Vagina (tissue), 2 donors: ENCODE data around the gene MLNR.

Experiments
- CTCF ChIP-seq, 3 experiments: fragments of 450-650 bp in 2 of 3; fragments of 200-600 bp in 1 of 3; sonication (generic) in 1 of 3; IDR thresholded peaks; one replicate each; pipeline ENCODE4 v1.5.1; 2017 to 2019; ENCODE audit warnings: antibody characterized with exemption in 3 of 3, mild to moderate bottlenecking in 2 of 3, moderate library complexity in 2 of 3
- POLR2A ChIP-seq, 2 donors: fragments of 450-650 bp; IDR thresholded peaks; one replicate each; pipeline ENCODE4 v1.6.1; 2017; ENCODE audit warnings: antibody characterized with exemption in 2 of 2, mild to moderate bottlenecking in 2 of 2, moderate library complexity in 2 of 2

GRCh38 chr13:49183672-49184325 is 36.3 kb upstream of the MLNR start:
- TF ChIP-seq CTCF (IDR thresholded peaks at IDR 0.05): no peak
- TF ChIP-seq POLR2A (IDR thresholded peaks at IDR 0.05): no peak
